Measurements from ENCODE around the gene TXNDC2. TPM values are rescaled to one million over a fixed set of nuclear protein-coding genes. Genes with fewer than 3 reads are reported as not detected.

TXNDC2 gene
- total RNA-seq, 1 experiment from 2014 or later, result 0.28 TPM

DNA sequence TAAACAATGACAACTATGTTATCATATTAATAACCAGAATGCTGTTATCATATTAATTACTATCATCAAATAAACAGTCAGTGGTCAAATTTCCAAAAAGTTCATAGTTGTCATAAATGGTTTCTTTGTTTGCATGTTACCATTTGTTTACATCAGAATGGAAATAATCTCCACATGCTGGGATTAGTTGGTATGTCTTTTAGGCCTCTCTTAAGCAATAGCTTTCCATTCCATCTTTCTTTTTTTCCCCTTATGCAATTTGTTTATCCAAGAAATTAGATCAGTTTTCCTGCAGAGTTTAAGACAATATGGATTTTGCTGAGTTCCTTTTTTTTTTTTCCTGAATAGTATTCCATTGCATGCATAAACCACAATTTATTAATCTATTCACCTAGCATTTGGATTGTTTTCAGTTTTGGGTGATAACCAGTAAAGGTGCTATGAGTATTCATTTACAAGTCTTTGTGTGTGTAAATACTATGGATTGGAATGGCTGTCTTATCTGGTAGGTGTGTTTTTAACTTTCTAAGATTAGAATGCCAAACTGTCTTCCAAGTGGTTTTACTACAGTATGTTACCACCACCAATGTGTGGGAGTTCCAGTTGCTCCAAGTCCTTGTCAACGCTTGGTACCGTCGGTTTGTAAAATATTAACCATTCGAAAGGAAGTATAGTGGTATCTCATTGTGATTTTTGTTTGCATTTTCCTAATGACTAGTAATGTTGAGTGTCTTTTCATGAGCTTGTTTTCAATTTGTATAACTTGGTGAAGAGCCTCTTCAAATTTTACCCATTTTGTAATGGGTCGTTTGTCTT is 33.3 kb upstream of the TXNDC2 start:
- Mint-ChIP-seq H3K4me3 (no peak overlapping the region), H3K36me3 (ENCODE audit: insufficient read depth in 1 of 3, low read depth in 3 of 3) (peaks cover 2 to 6% (median 4%) of the 10 kb centered on the region in 3 experiments; a peak in 4 of 7 replicates), H3K9me3 (peaks cover 4 to 5% of the 10 kb centered on the region in 2 experiments; a peak in 4 of 5 replicates), H3K27me3 (ENCODE audit: low read depth) (no peaks in the 10 kb centered on the region), H3K27ac (no peak overlapping the region), H3K4me1 (peaks cover 8 to 13% of the 10 kb centered on the region in 2 experiments)
- H4K5ac ChIP-seq (ENCODE audit: insufficient read length, low read depth, low read length), result no peak overlapping the region
- no peak overlapping the region for H3K27ac ChIP-seq (ENCODE audit: insufficient read length, low read depth, low read length)
- TF ChIP-seq, protein P1, sequence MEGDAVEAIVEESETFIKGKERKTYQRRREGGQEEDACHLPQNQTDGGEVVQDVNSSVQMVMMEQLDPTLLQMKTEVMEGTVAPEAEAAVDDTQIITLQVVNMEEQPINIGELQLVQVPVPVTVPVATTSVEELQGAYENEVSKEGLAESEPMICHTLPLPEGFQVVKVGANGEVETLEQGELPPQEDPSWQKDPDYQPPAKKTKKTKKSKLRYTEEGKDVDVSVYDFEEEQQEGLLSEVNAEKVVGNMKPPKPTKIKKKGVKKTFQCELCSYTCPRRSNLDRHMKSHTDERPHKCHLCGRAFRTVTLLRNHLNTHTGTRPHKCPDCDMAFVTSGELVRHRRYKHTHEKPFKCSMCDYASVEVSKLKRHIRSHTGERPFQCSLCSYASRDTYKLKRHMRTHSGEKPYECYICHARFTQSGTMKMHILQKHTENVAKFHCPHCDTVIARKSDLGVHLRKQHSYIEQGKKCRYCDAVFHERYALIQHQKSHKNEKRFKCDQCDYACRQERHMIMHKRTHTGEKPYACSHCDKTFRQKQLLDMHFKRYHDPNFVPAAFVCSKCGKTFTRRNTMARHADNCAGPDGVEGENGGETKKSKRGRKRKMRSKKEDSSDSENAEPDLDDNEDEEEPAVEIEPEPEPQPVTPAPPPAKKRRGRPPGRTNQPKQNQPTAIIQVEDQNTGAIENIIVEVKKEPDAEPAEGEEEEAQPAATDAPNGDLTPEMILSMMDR (conservative IDR thresholded peaks at IDR 0.05), result no peak
- H2AFZ ChIP-seq (ENCODE audit: low read length), result no peak overlapping the region
- no peak overlapping the region for H3K56ac ChIP-seq (ENCODE audit: insufficient read length, low read depth, low read length)
- no peak overlapping the region for H3K4me2 ChIP-seq (ENCODE audit: insufficient read depth, insufficient read length, low read length)
- H2BK20ac ChIP-seq (ENCODE audit: low read depth, low read length, poor library complexity, severe bottlenecking), result no peak overlapping the region
- H3K9me3 ChIP-seq (ENCODE audit: control insufficient read depth, low read depth, low read length), result no peaks in the 10 kb centered on the region
- no peaks in the 10 kb centered on the region for H3K4me1 ChIP-seq (ENCODE audit: insufficient read depth, low read length)
- no CpG with 5 or more reads among the region's 5 CpGs for WGBS (ENCODE audit: extremely low coverage, insufficient read length, low lambda C conversion rate)
- H4K91ac ChIP-seq (ENCODE audit: insufficient read length, low read depth, low read length), result no peak overlapping the region
- no peak overlapping the region for H3K18ac ChIP-seq (ENCODE audit: insufficient read length, low read depth, low read length)
- no peak overlapping the region for H2BK15ac ChIP-seq (ENCODE audit: low read depth, low read length)
- no peaks in the 10 kb centered on the region for H3K79me1 ChIP-seq (ENCODE audit: insufficient read depth, low read depth, low read length, poor library complexity, severe bottlenecking)
- no peak overlapping the region for H3K4ac ChIP-seq (ENCODE audit: low read depth, low read length)
- H3T11ph ChIP-seq (ENCODE audit: low read length), result no peak overlapping the region
- no peak overlapping the region for H2BK120ac ChIP-seq (ENCODE audit: low read depth, low read length, poor library complexity, severe bottlenecking)
- no peak overlapping the region for H2AK5ac ChIP-seq (ENCODE audit: insufficient read length, low read length)
- no peak overlapping the region for H2BK5ac ChIP-seq (ENCODE audit: insufficient read length, low read length)
- DNase-seq, result no peak
- H4K8ac ChIP-seq (replicated peaks; ENCODE audit: insufficient read length, low read depth, low read length), result no peak overlapping the region
- no peak overlapping the region for H2BK12ac ChIP-seq (ENCODE audit: insufficient read length, low read depth, low read length)
- no peaks in the 10 kb centered on the region for H4K20me1 ChIP-seq (ENCODE audit: control insufficient read depth, insufficient read depth, insufficient read length)
- H3K9ac ChIP-seq (ENCODE audit: extremely low read depth, insufficient read length, low read length), result no peak overlapping the region
- no peaks in the 10 kb centered on the region for H3K27me3 ChIP-seq (ENCODE audit: insufficient read depth, low read length)
- H3K23ac ChIP-seq (ENCODE audit: insufficient read length, low read depth, low read length), result no peak overlapping the region
- no peaks in the 10 kb centered on the region for H3K79me2 ChIP-seq (ENCODE audit: insufficient read depth, low read length)
- H3K14ac ChIP-seq (ENCODE audit: insufficient read depth, low read length), result no peak overlapping the region
- no peaks in the 10 kb centered on the region for H3K23me2 ChIP-seq (ENCODE audit: insufficient read length, low read depth, low read length, poor library complexity, severe bottlenecking)

Measured in H9 (cell line).